Activated CD4-positive, alpha-beta T cell treated with anti-CD3 and anti-CD28 coated beads for 4 hours (primary cell): Measurements from ENCODE around the gene TLR9.

Source experiments
- DNase-seq, 2 donors: peaks; one replicate each; pipeline ENCODE4 v3.0.0-alpha.2; 2020

The TLR9 gene

DNA sequence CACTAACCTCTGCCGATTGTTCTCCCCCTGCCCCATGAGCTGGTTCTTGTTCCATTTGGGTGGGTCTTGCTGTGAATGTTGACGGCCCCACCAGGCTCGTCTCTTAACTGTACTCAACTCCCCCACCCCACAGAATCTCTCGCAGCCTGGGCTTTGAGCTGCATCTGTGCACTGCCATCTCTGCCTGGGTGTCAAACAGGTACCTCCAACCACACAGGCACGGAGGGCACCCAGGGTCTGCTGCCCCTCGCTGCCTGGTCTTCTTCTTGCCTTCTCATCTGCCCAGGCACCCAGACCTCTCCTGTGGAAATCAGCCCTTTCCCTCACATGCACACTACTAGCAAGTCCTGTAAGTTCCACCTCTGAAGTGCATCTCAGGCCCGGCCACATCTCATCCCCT, 10.1 kb downstream of the TLR9 start:
- DNase-seq = no peak

DNA sequence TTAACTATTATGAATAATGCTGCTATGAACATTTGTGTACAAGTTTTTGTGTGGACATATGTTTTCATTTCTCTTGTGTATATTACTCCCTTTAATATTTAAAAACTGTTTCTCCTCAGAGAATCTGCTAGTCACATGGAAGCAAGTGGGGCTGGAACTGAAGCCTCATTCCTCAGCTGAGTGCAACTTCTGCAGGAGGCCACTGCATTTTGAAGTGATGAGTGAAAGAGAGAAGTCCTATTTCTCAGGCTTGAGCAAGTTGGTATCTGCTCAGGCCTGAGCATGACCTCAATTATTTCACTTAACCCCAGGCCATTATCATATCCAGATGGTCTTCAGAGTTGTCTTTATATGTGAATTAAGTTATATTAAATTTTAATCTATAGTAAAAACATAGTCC, 11.5 kb downstream of the TLR9 start:
- no peak for DNase-seq

DNA sequence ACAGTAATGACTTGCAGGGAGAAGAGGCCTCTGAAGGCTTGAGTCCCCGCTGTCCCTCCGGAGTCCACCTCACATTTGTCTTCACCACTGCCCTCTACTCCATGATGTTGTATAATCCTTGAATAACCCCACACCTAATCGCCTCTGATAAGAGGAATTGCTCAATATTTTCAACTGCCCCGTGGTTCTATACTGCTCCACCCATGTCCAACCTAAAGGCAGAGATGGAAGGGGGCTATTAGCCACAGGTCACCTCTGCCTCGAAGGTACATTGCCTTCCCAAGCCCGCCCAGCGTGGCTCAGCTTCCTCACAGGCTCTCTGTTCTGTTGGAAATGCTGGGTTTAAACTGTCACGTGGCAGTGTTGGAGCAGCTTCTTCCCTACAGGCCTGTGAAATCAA, 12.4 kb downstream of the TLR9 start:
- DNase-seq = no peak

DNA sequence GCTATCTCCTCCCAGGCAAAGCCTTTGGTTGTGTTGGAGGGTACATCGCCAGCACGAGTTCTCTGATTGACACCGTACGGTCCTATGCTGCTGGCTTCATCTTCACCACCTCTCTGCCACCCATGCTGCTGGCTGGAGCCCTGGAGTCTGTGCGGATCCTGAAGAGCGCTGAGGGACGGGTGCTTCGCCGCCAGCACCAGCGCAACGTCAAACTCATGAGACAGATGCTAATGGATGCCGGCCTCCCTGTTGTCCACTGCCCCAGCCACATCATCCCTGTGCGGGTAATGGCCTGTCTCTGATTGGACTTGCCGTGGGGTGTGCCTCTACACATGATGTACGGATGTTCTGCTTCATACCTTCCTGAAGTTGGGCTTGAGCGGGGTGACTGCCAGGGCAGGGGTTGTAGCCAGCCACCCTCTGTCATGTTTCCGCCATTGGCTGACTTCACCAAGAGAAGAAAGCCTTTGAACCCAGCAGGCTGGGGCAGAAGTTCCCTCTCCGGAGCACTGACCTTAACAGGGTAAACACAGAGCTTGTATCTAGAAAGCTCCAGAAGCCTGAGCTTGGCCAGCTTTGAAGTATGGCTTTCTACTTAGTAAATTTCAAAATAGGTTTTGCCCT, 14.1 kb downstream of the TLR9 start:
- no peak for DNase-seq

DNA sequence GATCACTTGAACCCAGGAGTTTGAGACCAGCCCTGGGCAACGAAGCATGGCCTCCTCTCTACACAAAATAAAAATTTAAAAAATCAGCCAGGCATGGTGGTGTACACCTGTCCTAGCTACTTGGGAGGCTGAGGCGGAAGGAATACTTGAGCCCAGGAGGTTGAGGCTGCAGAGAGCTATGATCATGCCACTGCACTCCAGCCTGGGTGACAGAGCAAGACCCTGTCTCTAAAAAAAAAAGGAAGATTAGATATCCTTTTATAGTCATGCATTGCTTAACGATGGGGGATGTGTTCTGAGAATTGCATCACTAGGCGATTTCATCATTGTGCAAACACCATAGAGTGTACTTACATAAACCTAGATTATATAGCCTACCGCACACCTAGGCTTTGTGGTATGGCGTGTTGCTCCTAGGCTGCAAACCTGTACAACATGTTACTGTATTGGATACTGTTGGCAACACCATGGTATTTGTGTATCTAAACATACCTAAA, 14.8 kb downstream of the TLR9 start:
- no peak for DNase-seq

DNA sequence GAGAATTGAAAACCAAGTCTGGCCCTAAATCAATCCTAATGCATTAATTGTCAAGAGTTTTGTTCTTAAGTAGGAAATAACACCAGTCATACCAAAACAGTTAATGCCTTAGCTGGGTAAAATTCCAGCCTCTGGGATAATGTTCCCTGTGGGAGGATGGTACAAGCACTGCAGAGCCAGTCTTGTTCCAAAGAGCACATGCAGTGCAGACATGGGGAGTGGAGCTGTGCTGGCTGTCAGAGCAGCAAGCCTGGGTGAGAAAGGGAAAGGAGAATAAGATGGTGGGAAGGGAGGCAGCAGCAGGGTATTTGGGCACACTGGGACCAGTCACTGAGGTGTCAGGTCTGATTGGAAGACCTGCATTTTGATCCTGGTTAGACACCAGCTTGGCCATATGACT, 15.4 kb downstream of the TLR9 start:
- DNase-seq = no peak

DNA sequence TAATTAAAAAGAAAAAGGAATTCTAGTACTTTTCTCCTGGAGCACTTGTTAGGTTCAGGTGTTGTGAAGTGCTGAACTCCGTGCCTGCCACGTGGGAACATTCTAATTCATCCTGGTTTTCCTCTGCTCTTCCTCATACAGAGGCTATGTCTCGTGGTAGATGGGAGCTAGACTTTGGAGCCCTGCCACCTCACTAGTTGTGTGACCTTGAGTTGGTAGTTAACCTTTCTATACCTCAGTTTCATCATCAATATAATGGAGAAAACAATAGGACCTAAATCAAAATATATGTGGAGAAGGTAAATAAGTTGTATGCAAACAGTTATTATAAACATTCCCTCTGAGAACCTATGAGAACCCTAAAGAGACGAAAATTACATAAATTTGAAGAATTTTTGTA, 16.9 kb downstream of the TLR9 start:
- DNase-seq = no peak

DNA sequence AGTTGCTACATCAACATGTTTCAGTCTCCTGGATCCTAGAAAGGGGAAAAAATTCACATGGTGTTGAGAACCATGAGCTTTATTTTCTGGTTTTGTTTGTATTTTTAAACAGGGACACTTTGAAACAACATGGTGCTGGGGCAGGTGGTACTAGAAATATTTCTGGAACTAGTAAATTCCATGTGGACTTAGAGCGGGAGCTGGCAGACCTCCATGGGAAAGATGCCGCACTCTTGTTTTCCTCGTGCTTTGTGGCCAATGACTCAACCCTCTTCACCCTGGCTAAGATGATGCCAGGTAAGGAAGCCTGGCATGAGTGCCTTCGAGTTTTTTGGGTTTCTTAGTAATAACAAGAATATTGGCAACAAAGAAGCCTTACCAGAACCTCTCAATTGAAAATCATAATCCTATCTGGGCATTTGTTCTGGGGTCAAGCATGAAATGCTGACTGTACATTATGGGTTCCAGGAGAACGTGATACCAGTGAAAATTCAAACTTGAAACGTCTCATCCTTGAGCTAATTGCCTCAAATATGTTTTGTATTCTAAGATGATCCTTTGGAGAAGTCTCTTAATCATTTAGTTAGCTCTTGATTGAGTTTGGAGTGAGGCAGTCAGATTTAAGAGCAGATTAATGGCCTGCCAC, 19.6 kb downstream of the TLR9 start:
- DNase-seq = no peak

DNA sequence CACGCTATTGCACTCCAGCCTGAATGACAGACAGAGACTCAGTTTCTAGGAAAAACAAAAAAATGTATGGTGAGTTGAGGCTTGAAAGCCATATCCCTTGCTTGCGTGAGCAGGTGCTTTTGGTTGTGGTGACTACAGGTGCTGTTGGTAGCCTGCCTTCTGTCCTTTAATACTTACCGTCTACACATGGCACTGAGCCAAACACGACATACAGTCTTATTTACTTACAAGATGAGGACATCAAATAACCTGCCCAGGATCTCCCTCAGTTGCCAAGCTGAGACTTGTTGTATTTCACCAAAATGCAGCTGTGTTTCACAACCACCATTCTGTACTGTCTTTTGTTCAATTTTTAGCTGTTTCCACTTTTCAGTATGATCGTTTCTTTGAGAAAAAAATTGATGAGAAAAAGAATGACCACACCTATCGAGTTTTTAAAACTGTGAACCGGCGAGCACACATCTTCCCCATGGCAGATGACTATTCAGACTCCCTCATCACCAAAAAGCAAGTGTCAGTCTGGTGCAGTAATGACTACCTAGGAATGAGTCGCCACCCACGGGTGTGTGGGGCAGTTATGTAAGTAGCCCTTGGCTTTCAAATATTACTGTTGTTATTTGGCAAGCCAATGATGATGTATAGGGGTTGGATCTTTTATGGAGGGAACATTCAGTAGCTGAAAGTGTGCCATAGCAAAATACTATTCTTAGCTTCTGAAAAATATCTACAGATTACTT, 20.9 kb downstream of the TLR9 start:
- no peak for DNase-seq

DNA sequence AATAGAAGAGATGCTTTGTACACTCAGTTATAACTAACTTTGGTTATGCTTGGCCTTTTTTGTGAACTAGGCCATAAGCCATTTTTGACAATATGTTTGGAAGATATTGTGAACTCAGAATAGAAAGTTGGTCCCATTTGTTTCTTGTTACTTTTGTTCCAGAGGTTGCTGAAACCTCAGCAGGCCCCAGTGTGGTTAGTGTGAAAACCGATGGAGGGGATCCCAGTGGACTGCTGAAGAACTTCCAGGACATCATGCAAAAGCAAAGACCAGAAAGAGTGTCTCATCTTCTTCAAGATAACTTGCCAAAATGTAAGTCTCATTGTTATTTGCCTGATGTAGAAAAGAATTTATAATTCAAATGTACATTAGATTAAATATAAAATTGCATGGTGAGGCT, 21.7 kb downstream of the TLR9 start:
- DNase-seq = no peak

DNA sequence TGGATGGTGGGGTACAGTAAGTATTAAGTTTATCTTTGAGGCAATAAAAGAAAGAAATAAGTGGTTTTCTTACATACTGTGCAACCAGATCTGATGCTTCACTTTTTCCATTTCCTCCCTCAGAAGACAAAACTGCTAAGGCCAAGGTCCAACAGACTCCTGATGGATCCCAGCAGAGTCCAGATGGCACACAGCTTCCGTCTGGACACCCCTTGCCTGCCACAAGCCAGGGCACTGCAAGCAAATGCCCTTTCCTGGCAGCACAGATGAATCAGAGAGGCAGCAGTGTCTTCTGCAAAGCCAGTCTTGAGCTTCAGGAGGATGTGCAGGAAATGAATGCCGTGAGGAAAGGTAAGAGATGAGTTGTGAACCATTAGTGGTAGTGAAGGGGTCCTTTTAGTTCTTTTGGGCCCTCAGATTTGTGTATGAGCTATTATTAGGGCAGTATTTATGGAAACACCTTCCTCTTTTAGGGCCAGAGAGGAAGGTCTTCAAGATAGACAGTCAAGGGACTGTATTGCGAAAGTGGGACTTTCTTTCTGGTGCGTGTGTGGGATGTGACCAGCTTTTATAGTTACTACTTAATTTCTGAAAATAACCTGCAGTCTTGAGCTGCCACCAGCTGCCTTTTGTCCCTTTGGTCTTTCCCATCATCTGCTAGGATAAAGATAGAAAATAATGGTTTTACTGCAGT, 22.9 kb downstream of the TLR9 start:
- DNase-seq = no peak

DNA sequence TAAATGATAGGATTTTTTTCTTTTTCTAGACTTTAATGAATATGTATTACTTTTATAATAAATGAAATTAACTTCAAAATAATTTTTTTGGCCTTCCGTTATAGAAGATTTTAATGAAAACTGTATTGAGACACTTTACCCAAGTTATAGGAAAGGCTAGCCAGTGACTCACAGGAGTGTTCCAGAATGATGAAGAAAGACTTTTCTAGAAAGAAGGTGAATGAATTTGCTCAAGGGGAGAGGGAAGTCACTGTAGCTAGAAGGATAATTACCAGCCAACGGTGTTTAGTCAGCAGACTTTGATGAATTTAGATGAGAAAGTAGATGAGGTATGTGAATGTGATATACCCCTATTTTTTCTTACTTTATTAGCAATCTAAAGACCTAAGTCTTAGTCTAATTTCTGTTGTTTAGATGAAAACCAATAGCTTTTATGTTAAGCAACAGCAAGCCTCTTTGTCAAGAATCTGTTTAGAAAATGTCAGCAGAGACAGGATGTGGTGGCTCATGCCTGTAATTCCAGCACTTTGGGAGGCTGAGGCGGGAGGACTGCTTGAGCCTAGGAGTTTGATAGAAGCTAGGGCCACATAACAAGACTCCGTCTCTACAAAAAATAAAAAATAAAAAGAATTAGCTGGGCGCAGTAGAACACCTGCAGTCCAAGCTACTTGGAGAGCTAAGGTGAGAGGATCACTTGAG, 24.3 kb downstream of the TLR9 start:
- no peak for DNase-seq

DNA sequence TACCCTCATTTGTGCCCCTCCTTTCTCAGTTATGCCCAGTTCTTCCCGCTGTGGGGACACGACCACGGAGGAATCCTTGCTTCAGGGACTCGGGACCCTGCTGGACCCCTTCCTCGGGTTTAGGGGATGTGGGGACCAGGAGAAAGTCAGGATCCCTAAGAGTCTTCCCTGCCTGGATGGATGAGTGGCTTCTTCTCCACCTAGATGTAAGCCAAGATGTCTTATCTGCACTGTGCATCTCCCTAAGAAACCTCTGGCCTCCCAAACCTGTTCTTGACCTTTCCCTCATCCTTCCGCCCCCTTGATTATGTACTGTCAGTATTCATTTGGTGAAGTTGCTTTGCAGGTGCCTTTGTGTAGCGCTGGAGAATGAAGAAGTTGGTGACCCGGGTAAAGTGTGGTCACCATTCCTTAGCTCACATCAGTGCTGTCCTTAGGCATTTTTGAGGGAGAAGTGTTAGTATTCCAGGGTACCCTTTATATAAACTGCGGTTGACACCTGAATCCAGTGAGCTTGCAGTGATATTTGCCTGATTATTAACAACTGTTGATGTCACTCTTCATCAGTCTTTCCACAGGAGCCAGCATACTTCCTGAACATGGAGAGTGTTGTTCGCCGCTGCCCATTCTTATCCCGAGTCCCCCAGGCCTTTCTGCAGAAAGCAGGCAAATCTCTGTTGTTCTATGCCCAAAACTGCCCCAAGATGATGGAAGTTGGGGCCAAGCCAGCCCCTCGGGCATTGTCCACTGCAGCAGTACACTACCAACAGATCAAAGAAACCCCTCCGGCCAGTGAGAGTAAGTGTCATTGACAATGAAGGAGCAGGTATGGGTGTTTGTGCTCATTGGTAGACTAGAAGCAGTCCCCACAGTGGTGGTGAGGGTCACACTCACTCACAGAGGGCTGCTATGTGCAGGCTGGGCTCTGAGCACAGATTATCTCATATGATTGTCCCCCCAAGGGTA, 26.5 kb downstream of the TLR9 start:
- DNase-seq = no peak

DNA sequence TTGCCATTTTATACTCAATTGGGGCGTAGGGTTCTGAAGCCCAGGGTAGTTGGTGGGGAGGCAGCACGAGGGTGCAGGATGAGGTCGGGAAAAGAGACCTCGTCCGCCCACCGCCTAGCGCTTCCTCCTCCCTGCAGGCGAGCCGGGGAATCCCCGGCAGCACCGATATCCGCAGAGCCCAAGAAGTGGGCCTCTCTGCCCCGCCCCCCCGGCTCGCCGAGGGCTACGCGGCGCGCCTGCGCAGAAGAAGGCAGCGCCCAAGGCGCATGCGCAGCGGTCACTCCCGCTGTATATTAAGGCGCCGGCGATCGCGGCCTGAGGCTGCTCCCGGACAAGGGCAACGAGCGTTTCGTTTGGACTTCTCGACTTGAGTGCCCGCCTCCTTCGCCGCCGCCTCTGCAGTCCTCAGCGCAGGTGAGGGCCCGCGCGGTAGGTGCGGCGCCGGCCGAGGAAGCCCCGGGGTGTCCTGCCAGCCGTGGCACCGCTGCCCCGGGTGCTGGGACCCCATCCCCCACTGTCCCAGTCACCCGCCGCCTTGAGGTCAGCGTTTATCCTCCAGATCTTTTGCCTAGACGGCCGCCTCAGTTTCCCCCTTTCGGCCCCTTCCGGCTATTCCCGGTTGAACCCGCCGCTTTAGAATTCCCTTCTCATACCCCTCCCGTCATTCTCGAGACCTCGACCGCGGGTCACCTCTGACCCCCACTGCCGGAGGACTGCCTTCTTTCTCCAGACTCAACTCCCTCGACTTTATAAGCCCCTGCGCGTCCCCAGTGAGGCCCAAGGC, 27.4 kb downstream of the TLR9 start, which contains the start of gene ALAS1:
Gene ALAS1, plus strand, starts transcription at position 319 of the 784 bp plus-strand sequence. CDS start 1,082 bp downstream, outside the sequence.
- DNase-seq = peak; percentile 95

DNA sequence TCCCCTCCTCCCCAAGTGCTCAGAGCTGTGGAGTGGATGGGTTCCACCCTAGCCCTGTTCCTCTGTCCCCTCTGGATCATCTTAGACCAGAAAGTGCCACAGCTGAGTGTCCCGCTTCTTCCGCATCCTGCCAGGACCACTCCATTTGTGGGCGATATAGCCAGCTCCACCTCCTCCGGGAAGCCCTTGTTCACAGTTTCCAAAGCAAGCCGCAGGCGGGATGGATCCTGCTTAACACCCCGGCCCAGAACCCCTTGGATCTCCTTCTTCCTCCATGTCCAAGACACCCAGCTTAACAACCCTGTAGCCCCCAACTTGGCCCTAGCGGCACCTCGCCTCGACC, 28.0 kb downstream of the TLR9 start:
- DNase-seq = no peak

DNA sequence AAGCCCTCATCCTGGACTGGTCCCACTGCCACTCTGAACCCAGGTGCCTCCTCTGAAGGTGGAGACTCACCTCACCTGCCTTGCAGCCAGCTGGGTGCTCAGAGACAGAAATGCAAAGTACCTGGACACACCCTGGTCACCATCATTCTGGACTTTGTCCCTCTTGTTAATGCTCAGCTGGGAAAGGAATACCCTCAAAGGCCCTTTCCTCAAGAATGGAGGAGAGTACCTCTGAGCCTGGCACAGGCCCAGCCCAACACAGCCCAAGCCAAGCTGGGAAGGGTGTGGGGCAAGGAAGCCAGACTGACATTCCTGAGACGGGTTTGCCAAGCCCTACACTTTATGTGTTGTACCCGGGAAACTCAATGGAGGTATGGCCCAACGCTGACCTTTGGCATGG, 28.5 kb downstream of the TLR9 start:
- no peak for DNase-seq

DNA sequence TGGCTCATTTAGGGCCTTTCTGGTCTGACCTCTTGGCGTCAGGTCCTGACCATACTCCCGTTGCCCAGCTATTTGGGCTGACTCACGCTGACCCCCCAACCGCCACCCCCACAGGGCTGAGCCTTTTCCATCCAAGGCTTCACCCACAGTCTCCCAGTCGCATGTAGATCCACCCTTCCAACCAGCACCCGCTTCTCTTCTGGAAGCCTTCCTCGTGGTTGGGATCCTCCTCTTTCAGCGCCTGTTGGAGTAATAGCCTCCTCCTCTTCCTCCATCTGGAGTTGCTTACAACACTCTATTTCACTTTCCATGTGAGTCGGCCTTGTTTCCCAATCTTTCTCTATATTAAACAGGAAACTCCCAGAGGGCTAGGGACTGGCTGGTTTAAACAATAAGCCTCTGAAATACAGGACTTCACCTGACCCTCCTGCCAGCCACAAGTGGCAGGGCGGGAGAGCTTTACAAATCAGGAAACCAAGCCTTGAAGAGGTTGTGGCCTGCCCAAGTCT, 29.6 kb downstream of the TLR9 start:
- DNase-seq = no peak

DNA sequence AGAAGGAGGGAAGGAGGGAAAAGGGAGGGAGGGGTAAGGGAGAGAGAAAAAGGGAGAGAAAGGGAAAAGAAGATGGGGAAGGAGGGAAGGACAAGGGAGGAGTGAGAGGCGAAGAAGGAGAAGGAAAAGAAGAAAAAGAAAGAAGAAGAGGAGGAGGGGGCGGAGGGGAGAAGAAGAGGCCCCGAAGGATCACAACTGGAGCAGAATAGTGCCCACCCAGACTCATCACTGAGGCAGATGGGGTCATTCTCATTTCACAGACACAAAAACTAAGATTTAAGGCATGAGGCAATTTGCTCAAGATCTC, 30.2 kb downstream of the TLR9 start:
- no peak for DNase-seq

DNA sequence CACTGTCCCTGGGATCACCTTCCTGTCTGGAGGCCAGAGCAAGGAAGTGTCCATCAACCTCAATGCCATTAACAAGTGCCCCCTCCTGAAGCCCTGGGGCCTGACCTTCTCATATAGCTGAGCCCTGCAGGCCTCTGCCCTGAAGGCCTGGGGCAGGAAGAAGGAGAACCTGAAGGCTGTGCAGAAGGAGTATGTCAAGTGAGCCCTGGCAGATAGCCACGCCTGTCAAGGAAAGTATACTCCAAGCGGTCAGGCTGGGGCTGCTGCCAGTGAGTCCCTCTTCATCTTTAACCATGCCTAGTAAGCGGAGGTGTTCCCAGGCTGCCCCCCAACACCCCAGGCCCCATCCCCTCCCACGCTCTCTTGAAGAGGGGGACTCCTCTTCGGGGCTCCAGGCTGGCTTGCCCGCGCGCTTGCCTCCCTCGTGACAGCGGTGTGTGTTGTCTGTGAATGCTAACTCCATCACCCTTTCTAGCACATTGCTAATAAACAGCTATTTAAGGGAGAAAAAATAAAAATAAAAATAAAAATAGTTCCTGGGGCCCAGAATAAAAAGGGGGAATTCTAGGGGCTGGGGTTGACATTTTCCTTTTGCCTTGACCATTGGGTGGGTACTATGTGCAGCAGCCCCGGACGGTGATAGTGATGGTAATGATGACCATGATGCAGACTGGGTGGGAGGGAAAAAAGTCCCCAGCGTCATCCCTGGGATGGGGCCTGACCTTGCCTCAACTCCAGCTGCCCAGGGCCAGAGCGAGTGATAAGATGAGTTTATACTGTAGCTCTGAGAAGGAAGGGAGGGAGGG, 30.8 kb downstream of the TLR9 start:
- no peak for DNase-seq

DNA sequence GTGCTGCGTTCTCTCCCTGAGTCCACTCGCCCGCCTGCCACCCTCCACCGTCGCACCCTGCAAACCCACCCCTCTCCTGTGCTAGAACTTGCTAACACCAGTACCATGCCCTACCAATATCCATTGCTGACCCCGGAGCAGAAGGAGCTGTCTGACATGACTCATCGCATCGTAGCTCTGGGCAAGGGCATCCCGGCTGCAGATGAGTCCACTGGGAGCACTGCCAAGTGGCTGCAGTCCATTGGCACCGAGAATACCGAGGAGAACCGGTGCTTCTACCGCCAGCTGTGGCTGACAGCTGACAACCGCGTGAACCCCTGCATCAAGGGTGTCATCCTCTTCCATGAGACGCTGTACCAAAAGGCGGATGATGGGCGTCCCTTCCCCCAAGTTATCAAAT, 32.4 kb downstream of the TLR9 start:
- no peak for DNase-seq
